Uterus (tissue), 2 donors: ENCODE results near the gene ATF1.

Experiments
- CTCF ChIP-seq, 4 experiments: fragments of 200-600 bp in 2 of 4; fragments of 450-650 bp in 2 of 4; sonication (generic) in 2 of 4; IDR thresholded peaks; one replicate each; pipeline ENCODE4 v1.5.1; 2016 to 2019; ENCODE audit warnings: antibody characterized with exemption in 4 of 4, mild to moderate bottlenecking in 2 of 4, moderate library complexity in 1 of 4
- POLR2A ChIP-seq, 2 donors: fragments of 450-650 bp; IDR thresholded peaks; one replicate each; pipeline ENCODE4 v1.6.1; 2016; ENCODE audit warnings: antibody characterized with exemption in 2 of 2, mild to moderate bottlenecking in 1 of 2, moderate library complexity in 1 of 2

GRCh38 chr12:50859621-50860310 lies 95.9 kb downstream of the ATF1 start:
- no peak for TF ChIP-seq POLR2A (IDR thresholded peaks at IDR 0.05)
- no peak for TF ChIP-seq CTCF (IDR thresholded peaks at IDR 0.05)
